ENCODE measurements around the gene ZBTB45. TPM values are rescaled to one million over a fixed set of nuclear protein-coding genes. Genes with fewer than 3 reads are reported as not detected.
"Not testable (repeated sequence)": the region's sequence is repeated elsewhere in the genome, so short reads cannot be mapped to it uniquely, and the experiment has no call there.

The ZBTB45 gene
- total RNA-seq, 1 experiment from 2014 or later: 19.7 TPM

GRCh38 chr19:58491393-58491792 is 28.2 kb downstream of the ZBTB45 start (continued):
- TF ChIP-seq ATF6 (CRISPR knock-in tag; IDR thresholded peaks at IDR 0.05) (no peak), ZNF532 (CRISPR knock-in tag; IDR thresholded peaks at IDR 0.05; ENCODE audit: borderline replicate concordance) (no peak), ATF1 (CRISPR knock-in tag; IDR thresholded peaks at IDR 0.05) (no peak)

- H3K27me3 Mint-ChIP-seq (ENCODE audit: low read depth); H3K4me3 Mint-ChIP-seq; POLR2A ChIA-PET; H3K4me1 Mint-ChIP-seq; ATAC-seq; H3K27ac Mint-ChIP-seq; DNase-seq (ENCODE audit: low spot score); H3K9me3 Mint-ChIP-seq; H3K36me3 Mint-ChIP-seq: not testable (repeated sequence)
- CTCF ChIA-PET: interaction anchor here (0.6 to 1.3 kb wide), 6 partner anchors 17 to 98 kb away, joined by 3 to 4 read pairs (median 4); no protein-coding TSS in a partner anchor
These were observed 35.3 kb downstream of the ZBTB45 start for GRCh38 chr19:58484349-58484748.

GRCh38 chr19:58483776-58484175 is 35.8 kb downstream of the ZBTB45 start:
- no peaks in the 10 kb centered on the region for H3K36me3 Mint-ChIP-seq

More at GRCh38 chr19:58483776-58484175, 35.8 kb downstream of the ZBTB45 start:
- Mint-ChIP-seq H3K9me3 (peaks cover 4% of the 10 kb centered on the region; the same call in 1 of the 2 replicates), H3K27ac (no peak overlapping the region), H3K27me3 (ENCODE audit: low read depth) (no peaks in the 10 kb centered on the region), H3K4me3 (no peak overlapping the region), H3K4me1 (no peaks in the 10 kb centered on the region)
- no peak for ATAC-seq
- POLR2A ChIA-PET: no interaction called here
- TF ChIP-seq GTF2I (CRISPR knock-in tag; conservative IDR thresholded peaks at IDR 0.05): no peak
- no peak for TF ChIP-seq AR (CRISPR knock-in tag; IDR thresholded peaks at IDR 0.05)
- no peak for TF ChIP-seq MYBL2 (CRISPR knock-in tag; IDR thresholded peaks at IDR 0.05)
- no peak for TF ChIP-seq ZNF423 (CRISPR knock-in tag; IDR thresholded peaks at IDR 0.05)
- TF ChIP-seq ZMAT4 (CRISPR knock-in tag; IDR thresholded peaks at IDR 0.05): no peak
- TF ChIP-seq ELF4 (CRISPR knock-in tag; IDR thresholded peaks at IDR 0.05; ENCODE audit: low read depth): no peak
- no peak for TF ChIP-seq ZNF512 (CRISPR knock-in tag; IDR thresholded peaks at IDR 0.05; ENCODE audit: borderline replicate concordance)
- no peak for TF ChIP-seq GABPB1 (CRISPR knock-in tag; IDR thresholded peaks at IDR 0.05)
- TF ChIP-seq USF1 (CRISPR knock-in tag; IDR thresholded peaks at IDR 0.05): no peak
- DNase-seq (ENCODE audit: low spot score): no peak
- CTCF ChIA-PET: interaction anchor here (0.9 to 1.3 kb wide), 4 partner anchors 16 to 35 kb away, joined by 3 to 4 read pairs (median 4); no protein-coding TSS in a partner anchor

All from WTC11 (cell line).